ENCODE results near the gene IFT122.

DNA sequence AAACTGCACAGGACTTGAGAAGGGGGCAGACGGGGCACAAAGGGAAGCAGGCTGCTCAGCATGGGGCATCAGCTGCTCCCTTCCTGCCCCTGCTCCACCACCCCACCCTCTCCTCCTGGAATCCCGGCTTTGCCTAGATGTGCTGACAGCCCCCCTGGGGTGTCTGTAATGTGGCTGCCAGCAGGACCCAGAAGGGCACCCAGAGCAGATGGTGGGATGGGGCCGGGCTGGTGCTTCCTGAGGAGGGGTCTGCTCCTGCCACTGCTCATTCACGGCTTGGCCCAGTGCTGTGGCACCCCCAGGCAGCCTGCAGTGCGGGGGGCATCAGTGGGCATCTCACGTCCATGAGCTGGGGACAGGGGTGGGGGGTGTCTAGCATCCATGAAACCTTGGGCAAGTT lies 113.1 kb downstream of the IFT122 start:
- TF ChIP-seq, protein P1, sequence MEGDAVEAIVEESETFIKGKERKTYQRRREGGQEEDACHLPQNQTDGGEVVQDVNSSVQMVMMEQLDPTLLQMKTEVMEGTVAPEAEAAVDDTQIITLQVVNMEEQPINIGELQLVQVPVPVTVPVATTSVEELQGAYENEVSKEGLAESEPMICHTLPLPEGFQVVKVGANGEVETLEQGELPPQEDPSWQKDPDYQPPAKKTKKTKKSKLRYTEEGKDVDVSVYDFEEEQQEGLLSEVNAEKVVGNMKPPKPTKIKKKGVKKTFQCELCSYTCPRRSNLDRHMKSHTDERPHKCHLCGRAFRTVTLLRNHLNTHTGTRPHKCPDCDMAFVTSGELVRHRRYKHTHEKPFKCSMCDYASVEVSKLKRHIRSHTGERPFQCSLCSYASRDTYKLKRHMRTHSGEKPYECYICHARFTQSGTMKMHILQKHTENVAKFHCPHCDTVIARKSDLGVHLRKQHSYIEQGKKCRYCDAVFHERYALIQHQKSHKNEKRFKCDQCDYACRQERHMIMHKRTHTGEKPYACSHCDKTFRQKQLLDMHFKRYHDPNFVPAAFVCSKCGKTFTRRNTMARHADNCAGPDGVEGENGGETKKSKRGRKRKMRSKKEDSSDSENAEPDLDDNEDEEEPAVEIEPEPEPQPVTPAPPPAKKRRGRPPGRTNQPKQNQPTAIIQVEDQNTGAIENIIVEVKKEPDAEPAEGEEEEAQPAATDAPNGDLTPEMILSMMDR (IDR thresholded peaks at IDR 0.05; ENCODE audit: insufficient read depth, low read depth, low read length) = no peak
- TF ChIP-seq EZH2 (IDR thresholded peaks at IDR 0.05; ENCODE audit: insufficient read depth, low read length) = no peak
